GM19452 (cell line): ENCODE measurements around the gene ANKFN1.

ENCODE experiments used
- ATAC-seq: cut with Tn5 transposase; IDR thresholded peaks from one replicate; pipeline ENCODE4 v1.9.1; 2021; ENCODE audit not compliant: unreplicated experiment

The ANKFN1 gene

GRCh38 chr17:56142325-56142724, 10.9 kb upstream of the ANKFN1 start:
- no peak for ATAC-seq

GRCh38 chr17:56142781-56143180, 10.5 kb upstream of the ANKFN1 start:
- ATAC-seq, result no peak

GRCh38 chr17:56144223-56144622, 9.1 kb upstream of the ANKFN1 start:
- no peak for ATAC-seq

- no peak for ATAC-seq
Observed at GRCh38 chr17:56146534-56146933, 6.7 kb upstream of the ANKFN1 start.

- ATAC-seq, result no peak
Observed at GRCh38 chr17:56148333-56148732, 4.9 kb upstream of the ANKFN1 start.

- no peak for ATAC-seq
Observed at GRCh38 chr17:56149266-56150036, 3.8 kb upstream of the ANKFN1 start.

GRCh38 chr17:56150649-56151048, 2.6 kb upstream of the ANKFN1 start:
- no peak for ATAC-seq

GRCh38 chr17:56157845-56158244, 4.6 kb downstream of the ANKFN1 start:
- no peak for ATAC-seq

GRCh38 chr17:56158344-56158743, 5.1 kb downstream of the ANKFN1 start:
- no peak for ATAC-seq

GRCh38 chr17:56158915-56159825, 5.9 kb downstream of the ANKFN1 start:
- no peak for ATAC-seq

- ATAC-seq, result no peak
Observed at GRCh38 chr17:56159826-56160380, 6.6 kb downstream of the ANKFN1 start.

GRCh38 chr17:56160422-56160821, 7.1 kb downstream of the ANKFN1 start:
- no peak for ATAC-seq

- no peak for ATAC-seq
Observed at GRCh38 chr17:56165072-56165641, 11.9 kb downstream of the ANKFN1 start.

- ATAC-seq, result no peak
Observed at GRCh38 chr17:56167491-56167890, 14.2 kb downstream of the ANKFN1 start.

GRCh38 chr17:56169621-56170020, 16.3 kb downstream of the ANKFN1 start:
- ATAC-seq, result no peak

- ATAC-seq, result no peak
Observed at GRCh38 chr17:56171186-56171959, 18.1 kb downstream of the ANKFN1 start.

- no peak for ATAC-seq
Observed at GRCh38 chr17:56172517-56172982, 19.3 kb downstream of the ANKFN1 start.

GRCh38 chr17:56173026-56173425, 19.8 kb downstream of the ANKFN1 start:
- no peak for ATAC-seq

- no peak for ATAC-seq
Observed at GRCh38 chr17:56173958-56174835, 20.9 kb downstream of the ANKFN1 start.
